Activated T-helper 1 cell treated with anti-CD3 and anti-CD28 coated beads, Interleukin-12 subunit alpha, Interleukin-12 subunit beta, Interleukin-2, Interleukin-4 antibody, amounts not matched to agents 30 ng/mL and 10 ng/mL and 1 ng/mL, durations not matched to agents 14 hours and 24 hours and 36 hours (primary cell): ENCODE results near the gene PRR9. TPM values are rescaled to one million over a fixed set of nuclear protein-coding genes. Genes with fewer than 3 reads are reported as not detected.
"Not testable (repeated sequence)": the region's sequence is repeated elsewhere in the genome, so short reads cannot be mapped to it uniquely, and the experiment has no call there.

Source experiments
- DNase-seq: peaks from one replicate; pipeline ENCODE4 v3.0.0; 2021; ENCODE audit warnings: low spot score
- H3K27ac Mint-ChIP-seq: one replicate; pipeline ENCODE4 v1.8.0; 2021; ENCODE audit warnings: mild to moderate bottlenecking, mixed read lengths
- H3K27me3 Mint-ChIP-seq: one replicate; pipeline ENCODE4 v1.8.0; 2022; ENCODE audit warnings: mild to moderate bottlenecking, moderate library complexity, mixed read lengths; ENCODE audit not compliant: insufficient read depth
- H3K36me3 Mint-ChIP-seq: one replicate; pipeline ENCODE4 v1.8.0; 2021; ENCODE audit warnings: low read depth, mixed read lengths
- H3K4me1 Mint-ChIP-seq: one replicate; pipeline ENCODE4 v1.8.0; 2021; ENCODE audit warnings: low read depth, mixed read lengths
- H3K4me3 Mint-ChIP-seq: one replicate; pipeline ENCODE4 v1.8.0; 2021; ENCODE audit warnings: mild to moderate bottlenecking, moderate library complexity, mixed read lengths
- H3K9me3 Mint-ChIP-seq: one replicate; pipeline ENCODE4 v1.8.0; 2021; ENCODE audit warnings: mixed read lengths
- intact Hi-C: fragments of 100-400 bp; cut with micrococcal nuclease; formaldehyde crosslinking; loops from one replicate; pipeline ENCODE4 v1.15.1; 2024
- total RNA-seq: library from RNA; stranded (reverse); gene quantifications from 2 replicates; pipeline ENCODE4 v1.2.3, GENCODE V29; 2022

PRR9 gene
- not detected in 2 replicates for total RNA-seq

GRCh38 chr1:153217212-153217611 lies at the start of gene PRR9:
Gene PRR9, plus strand, starts transcription at chr1:153217584. Its CDS starts 561 bp downstream, at chr1:153218145.
- Mint-ChIP-seq H3K4me3 (no peak within 1 kb of the TSS), H3K27ac (no peak within 1 kb of the TSS), H3K9me3 (no peaks in the 10 kb centered on the region), H3K36me3 (no peaks in the 10 kb centered on the region), H3K4me1 (peaks cover 4% of the 10 kb centered on the region), H3K27me3 (peaks cover 8% of the 10 kb centered on the region)
- intact Hi-C loops, result no loop called here
- no peak for DNase-seq

GRCh38 chr1:153168686-153169085 lies 48.7 kb upstream of the PRR9 start:
- Mint-ChIP-seq H3K4me3 (no peak overlapping the region), H3K27ac (no peak overlapping the region), H3K9me3 (no peaks in the 10 kb centered on the region), H3K4me1 (no peaks in the 10 kb centered on the region), H3K27me3 (peaks cover 17% of the 10 kb centered on the region), H3K36me3 (no peaks in the 10 kb centered on the region)
- intact Hi-C loops, result no loop called here
- no peak for DNase-seq

GRCh38 chr1:153174624-153175023 lies 42.8 kb upstream of the PRR9 start:
- H3K4me3 Mint-ChIP-seq, result no peak overlapping the region
- H3K4me1 Mint-ChIP-seq, result no peaks in the 10 kb centered on the region
- H3K36me3 Mint-ChIP-seq, result no peaks in the 10 kb centered on the region
- H3K9me3 Mint-ChIP-seq, result no peaks in the 10 kb centered on the region
- DNase-seq, result no peak
- H3K27me3 Mint-ChIP-seq, result peaks cover 9% of the 10 kb centered on the region
- intact Hi-C loops, result no loop called here
- H3K27ac Mint-ChIP-seq, result no peak overlapping the region

- H3K27me3 Mint-ChIP-seq, result no peaks in the 10 kb centered on the region
- intact Hi-C loops, result no loop called here
- H3K27ac Mint-ChIP-seq, result no peak overlapping the region
- H3K4me1 Mint-ChIP-seq, result no peaks in the 10 kb centered on the region
- no peak overlapping the region for H3K4me3 Mint-ChIP-seq
- H3K9me3 Mint-ChIP-seq, result no peaks in the 10 kb centered on the region
- H3K36me3 Mint-ChIP-seq, result no peaks in the 10 kb centered on the region
- no peak for DNase-seq
Measured at GRCh38 chr1:153178922-153179321, 38.5 kb upstream of the PRR9 start.

- DNase-seq, result no peak
- peaks cover 2% of the 10 kb centered on the region for H3K9me3 Mint-ChIP-seq
- no peaks in the 10 kb centered on the region for H3K4me1 Mint-ChIP-seq
- no peak overlapping the region for H3K4me3 Mint-ChIP-seq
- intact Hi-C loops, result no loop called here
- no peaks in the 10 kb centered on the region for H3K36me3 Mint-ChIP-seq
- no peak overlapping the region for H3K27ac Mint-ChIP-seq
- peaks cover 1% of the 10 kb centered on the region for H3K27me3 Mint-ChIP-seq
Measured at GRCh38 chr1:153180556-153180955, 36.8 kb upstream of the PRR9 start.

GRCh38 chr1:153188301-153188700 lies 29.1 kb upstream of the PRR9 start:
- DNase-seq, H3K4me3 Mint-ChIP-seq, H3K4me1 Mint-ChIP-seq, H3K27me3 Mint-ChIP-seq, H3K9me3 Mint-ChIP-seq, H3K36me3 Mint-ChIP-seq, intact Hi-C loops, H3K27ac Mint-ChIP-seq: not testable (repeated sequence)

- intact Hi-C loops, result no loop called here
- H3K27me3 Mint-ChIP-seq, result peaks cover 12% of the 10 kb centered on the region
- no peaks in the 10 kb centered on the region for H3K36me3 Mint-ChIP-seq
- no peaks in the 10 kb centered on the region for H3K4me1 Mint-ChIP-seq
- H3K27ac Mint-ChIP-seq, result no peak overlapping the region
- H3K9me3 Mint-ChIP-seq, result peaks cover 5% of the 10 kb centered on the region
- DNase-seq, result no peak
- H3K4me3 Mint-ChIP-seq, result no peak overlapping the region
Measured at GRCh38 chr1:153190373-153190772, 27.0 kb upstream of the PRR9 start.

GRCh38 chr1:153192697-153193096 lies 24.7 kb upstream of the PRR9 start:
- intact Hi-C loops, result no loop called here
- Mint-ChIP-seq H3K27me3 (peaks cover 8% of the 10 kb centered on the region), H3K27ac (no peak overlapping the region), H3K4me1 (no peaks in the 10 kb centered on the region), H3K9me3 (no peaks in the 10 kb centered on the region), H3K4me3 (no peak overlapping the region), H3K36me3 (no peaks in the 10 kb centered on the region)
- no peak for DNase-seq

GRCh38 chr1:153194331-153195050 lies 22.9 kb upstream of the PRR9 start:
- no peaks in the 10 kb centered on the region for H3K9me3 Mint-ChIP-seq
- intact Hi-C loops, result no loop called here

GRCh38 chr1:153195216-153195615 lies 22.2 kb upstream of the PRR9 start:
- no peaks in the 10 kb centered on the region for H3K9me3 Mint-ChIP-seq
- no peak overlapping the region for H3K4me3 Mint-ChIP-seq
- H3K36me3 Mint-ChIP-seq, result no peaks in the 10 kb centered on the region
- no peak overlapping the region for H3K27ac Mint-ChIP-seq
- intact Hi-C loops, result no loop called here
- H3K27me3 Mint-ChIP-seq, result peaks cover 7% of the 10 kb centered on the region
- DNase-seq, result no peak
- H3K4me1 Mint-ChIP-seq, result no peaks in the 10 kb centered on the region

More at GRCh38 chr1:153194331-153195050, 22.9 kb upstream of the PRR9 start:
- H3K27me3 Mint-ChIP-seq, result peaks cover 8% of the 10 kb centered on the region
- H3K36me3 Mint-ChIP-seq, result no peaks in the 10 kb centered on the region
- DNase-seq, result no peak
- H3K4me1 Mint-ChIP-seq, result no peaks in the 10 kb centered on the region
- no peak overlapping the region for H3K4me3 Mint-ChIP-seq
- H3K27ac Mint-ChIP-seq, result no peak overlapping the region

GRCh38 chr1:153202006-153202405 lies 15.4 kb upstream of the PRR9 start:
- H3K27me3 Mint-ChIP-seq, result peaks cover 3% of the 10 kb centered on the region
- no peak overlapping the region for H3K4me3 Mint-ChIP-seq
- no peak for DNase-seq
- no peaks in the 10 kb centered on the region for H3K36me3 Mint-ChIP-seq
- H3K27ac Mint-ChIP-seq, result no peak overlapping the region
- H3K4me1 Mint-ChIP-seq, result no peaks in the 10 kb centered on the region
- no peaks in the 10 kb centered on the region for H3K9me3 Mint-ChIP-seq
- intact Hi-C loops, result no loop called here

- no peaks in the 10 kb centered on the region for H3K9me3 Mint-ChIP-seq
- intact Hi-C loops, result no loop called here
- no peak for DNase-seq
- H3K36me3 Mint-ChIP-seq, result no peaks in the 10 kb centered on the region
- no peak within 1 kb of the TSS for H3K4me3 Mint-ChIP-seq
- no peak within 1 kb of the TSS for H3K27ac Mint-ChIP-seq
- no peaks in the 10 kb centered on the region for H3K4me1 Mint-ChIP-seq
- peaks cover 7% of the 10 kb centered on the region for H3K27me3 Mint-ChIP-seq
Measured at GRCh38 chr1:153203130-153203529, 14.3 kb upstream of the PRR9 start, which contains the start of gene LELP1. Gene LELP1, plus strand, starts transcription at chr1:153203430. Its CDS starts 1,278 bp downstream, at chr1:153204708.

- Mint-ChIP-seq H3K9me3 (no peaks in the 10 kb centered on the region), H3K4me3 (no peak overlapping the region), H3K27ac (no peak overlapping the region), H3K27me3 (peaks cover 14% of the 10 kb centered on the region), H3K4me1 (no peaks in the 10 kb centered on the region), H3K36me3 (no peaks in the 10 kb centered on the region)
- intact Hi-C loops, result no loop called here
- DNase-seq, result no peak
Measured at GRCh38 chr1:153206631-153207030, 10.8 kb upstream of the PRR9 start.

- Mint-ChIP-seq H3K36me3 (no peaks in the 10 kb centered on the region), H3K27me3 (peaks cover 14% of the 10 kb centered on the region), H3K9me3 (no peaks in the 10 kb centered on the region), H3K4me3 (no peak overlapping the region), H3K27ac (no peak overlapping the region), H3K4me1 (no peaks in the 10 kb centered on the region)
- no peak for DNase-seq
- intact Hi-C loops, result no loop called here
Measured at GRCh38 chr1:153210206-153210605, 7.2 kb upstream of the PRR9 start.
